Ramos (cell line): ENCODE data around the gene STAMBP.
"Not testable (repeated sequence)": the region's sequence is repeated elsewhere in the genome, so short reads cannot be mapped to it uniquely, and the experiment has no call there.

Experiments used
- in situ Hi-C: fragments of 300-500 bp; cut with MboI; formaldehyde crosslinking; loops from one replicate; pipeline ENCODE4 v1.14.3; 2022; ENCODE audit warnings: low sequenced_read_pairs; ENCODE audit not compliant: unreplicated experiment

Gene STAMBP

GRCh38 chr2:73828818-73829570, at the start of gene STAMBP:
Gene STAMBP (plus strand): TSS chr2:73828961. CDS start chr2:73830857, 1,896 bp downstream.
- in situ Hi-C loops, result loop anchor here (10.0 kb wide), 1 partner anchor 316 kb away; the partner anchor contains the start of gene BOLA3

DNA sequence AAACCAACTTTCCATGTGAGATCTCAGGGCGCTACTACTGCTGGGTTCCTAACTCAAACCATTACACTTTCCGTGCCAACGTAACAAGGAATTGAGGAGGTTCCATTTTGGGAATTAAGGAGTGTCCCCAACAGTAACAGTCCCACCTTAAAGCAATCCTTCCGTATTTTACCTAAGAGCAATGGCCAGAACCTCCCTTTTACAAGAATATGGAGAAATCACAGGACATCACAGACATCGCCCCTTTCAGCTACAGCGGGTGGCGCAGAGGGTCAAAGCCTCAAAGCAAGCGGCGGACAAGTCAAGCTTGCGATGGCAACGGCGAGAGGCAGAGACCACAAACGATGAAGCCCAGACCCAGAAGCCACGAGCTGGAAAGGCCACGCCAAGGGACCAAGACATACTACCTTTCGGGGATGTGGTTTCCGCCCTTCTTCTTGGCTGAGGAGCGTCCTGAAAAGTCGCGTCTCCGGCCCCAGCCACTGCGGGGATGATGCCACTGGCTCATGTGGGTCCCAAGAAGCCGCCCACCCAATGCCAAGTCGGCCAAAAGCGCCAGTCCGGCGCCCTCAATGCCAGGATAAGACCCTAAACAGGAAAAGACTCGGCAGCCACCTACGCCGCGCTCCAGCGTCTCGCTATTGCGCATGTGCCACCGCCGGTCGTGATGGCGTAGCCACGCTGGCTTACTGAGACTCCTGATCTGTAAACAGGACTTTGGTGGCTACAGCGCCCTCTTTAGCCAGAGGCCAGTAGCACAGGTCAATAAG, 49.1 kb upstream of the STAMBP start, which contains the start of gene DUSP11:
Gene DUSP11 (minus strand): TSS at position 637 of the 770 bp plus-strand sequence. CDS start 129 bp downstream, at position 508.
- in situ Hi-C loops, result no loop called here

- in situ Hi-C loops, result no loop called here
These were observed 48.6 kb upstream of the STAMBP start for GRCh38 chr2:73780237-73780582.

DNA sequence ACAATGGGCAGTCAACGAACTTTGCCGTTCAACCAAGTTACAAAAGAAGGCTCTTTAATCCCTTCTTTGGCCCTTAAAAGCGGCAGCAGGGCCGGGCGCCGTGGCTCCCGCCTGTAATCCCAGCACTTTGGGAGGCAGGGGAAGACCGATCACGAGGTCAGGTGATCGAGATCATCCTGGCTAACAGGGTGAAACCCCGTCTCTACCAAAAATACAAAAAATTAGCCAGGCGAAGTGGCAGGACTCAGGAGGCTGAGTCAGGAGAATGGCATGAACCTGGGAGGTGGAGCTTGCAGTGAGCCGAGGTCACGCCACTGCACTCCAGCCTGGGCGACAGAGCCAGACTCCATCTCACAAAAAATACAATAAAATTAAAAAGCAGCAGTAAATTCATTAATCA, 45.4 kb upstream of the STAMBP start:
- in situ Hi-C loops, result not testable (repeated sequence)

- in situ Hi-C loops, result not testable (repeated sequence)
These were observed 44.9 kb upstream of the STAMBP start, which contains the start of gene C2orf78 for GRCh38 chr2:73783883-73784282. Gene C2orf78 (plus strand): TSS chr2:73784183. CDS start chr2:73784310, 127 bp downstream.

DNA sequence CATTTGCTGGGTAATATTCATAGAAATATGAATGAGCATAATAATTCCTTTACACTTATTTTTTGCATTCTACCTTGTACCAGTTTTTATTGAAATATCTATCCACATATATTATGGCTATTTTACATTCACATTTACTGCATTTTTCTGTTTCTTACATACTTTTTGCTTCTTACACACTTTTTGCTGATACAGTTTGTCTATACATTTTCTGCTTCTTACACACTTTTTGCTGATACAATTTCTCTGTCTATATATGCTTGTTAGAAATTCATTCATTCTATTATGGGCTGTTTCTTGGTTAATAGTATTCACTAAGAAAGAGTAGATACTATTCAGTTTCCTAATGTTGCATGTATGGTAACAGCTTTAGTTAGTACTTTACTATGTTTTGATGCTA, 16.9 kb upstream of the STAMBP start:
- in situ Hi-C loops, result no loop called here

DNA sequence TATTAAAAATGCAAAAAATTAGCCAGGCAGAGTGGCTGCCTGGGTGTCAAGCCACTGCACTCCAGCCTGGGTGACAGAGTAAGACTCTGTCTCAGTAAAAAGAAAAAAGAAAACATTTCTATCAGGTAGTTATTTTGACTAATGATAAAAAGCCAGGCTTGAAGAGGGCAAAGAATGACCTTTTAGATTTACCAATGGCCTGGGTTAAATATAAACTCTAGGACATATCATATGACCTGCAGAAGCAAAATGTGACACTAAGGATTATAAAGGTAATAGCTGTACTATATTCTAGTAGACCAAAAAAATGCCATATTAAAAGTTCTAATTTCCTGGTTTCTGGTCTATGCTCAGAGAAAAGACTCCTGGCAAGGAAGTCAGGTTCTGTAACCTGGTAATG, 16.1 kb upstream of the STAMBP start:
- in situ Hi-C loops, result no loop called here

GRCh38 chr2:73818296-73818695, 10.5 kb upstream of the STAMBP start:
- in situ Hi-C loops, result no loop called here

- in situ Hi-C loops, result loop anchor here (10.0 kb wide), 1 partner anchor 324 kb away; the partner anchor contains the start of gene BOLA3
These were observed 7.5 kb upstream of the STAMBP start for GRCh38 chr2:73821227-73821626.

DNA sequence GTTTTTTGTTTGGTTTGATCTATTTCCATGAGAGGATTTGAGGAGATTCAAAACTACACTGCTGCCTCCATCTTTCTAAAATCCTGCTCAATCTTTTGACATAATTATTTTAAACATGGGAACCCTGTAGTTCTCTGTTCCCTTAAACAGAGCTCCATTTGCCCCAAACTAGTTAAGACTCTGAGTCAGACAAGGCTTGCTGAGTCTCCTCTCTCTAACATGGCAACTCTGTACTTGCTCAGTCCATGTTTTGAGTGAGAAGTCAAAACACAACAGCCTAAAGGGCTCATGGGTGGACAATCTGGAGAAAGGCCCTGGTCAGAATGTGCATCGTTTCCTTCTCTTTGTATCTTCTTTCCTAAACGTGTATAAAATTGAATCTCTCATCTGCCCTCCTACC, 7.1 kb upstream of the STAMBP start:
- in situ Hi-C loops, result loop anchor here (10.0 kb wide), 1 partner anchor 323 kb away; the partner anchor contains the start of gene BOLA3

DNA sequence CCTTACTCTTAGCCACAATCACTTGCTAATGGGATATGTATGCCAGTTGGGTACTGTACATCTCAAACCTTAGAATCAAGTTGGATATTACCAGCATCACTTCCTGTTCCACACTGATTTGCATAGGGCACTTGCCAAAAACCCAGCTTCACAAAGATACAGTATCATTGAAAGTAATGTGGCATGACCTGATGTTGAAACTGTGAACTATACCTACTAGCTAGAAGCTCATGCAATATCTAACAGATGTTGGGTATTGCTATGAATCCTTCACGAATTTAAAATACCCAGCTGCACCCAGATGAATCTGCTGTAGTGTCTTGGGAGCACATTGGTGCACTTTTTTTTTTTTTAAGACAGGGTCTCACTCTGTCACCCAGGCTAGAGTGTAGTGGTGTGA, 6.5 kb upstream of the STAMBP start:
- in situ Hi-C loops, result loop anchor here (10.0 kb wide), 1 partner anchor 323 kb away; the partner anchor contains the start of gene BOLA3

- in situ Hi-C loops, result loop anchor here (10.0 kb wide), 1 partner anchor 322 kb away; the partner anchor contains the start of gene BOLA3
These were observed 5.8 kb upstream of the STAMBP start for GRCh38 chr2:73822991-73823390.

DNA sequence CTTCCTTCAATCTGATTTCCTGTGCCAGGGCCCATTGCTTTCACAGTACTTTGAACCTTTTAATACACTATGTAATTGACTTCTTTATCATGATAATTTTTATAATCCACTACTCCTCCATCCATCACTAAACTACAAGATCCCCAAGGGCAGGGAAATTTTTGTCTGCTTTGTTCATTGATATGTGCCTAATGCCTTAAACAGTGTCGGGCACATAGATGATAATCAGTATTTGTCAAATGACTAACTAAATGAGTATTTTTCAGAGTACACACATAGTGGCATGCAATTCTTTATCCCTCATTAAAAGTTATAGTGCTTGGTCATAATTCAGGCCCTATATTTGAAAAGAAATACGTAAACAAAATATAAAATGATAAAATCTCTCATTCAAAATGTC, 5.3 kb upstream of the STAMBP start:
- in situ Hi-C loops, result loop anchor here (10.0 kb wide), 1 partner anchor 321 kb away; the partner anchor contains the start of gene BOLA3

- in situ Hi-C loops, result loop anchor here (10.0 kb wide), 1 partner anchor 321 kb away; the partner anchor contains the start of gene BOLA3
These were observed 4.7 kb upstream of the STAMBP start for GRCh38 chr2:73823916-73824523.

- in situ Hi-C loops, result loop anchor here (10.0 kb wide), 1 partner anchor 319 kb away; the partner anchor contains the start of gene BOLA3
These were observed 3.4 kb upstream of the STAMBP start for GRCh38 chr2:73825408-73825807.

DNA sequence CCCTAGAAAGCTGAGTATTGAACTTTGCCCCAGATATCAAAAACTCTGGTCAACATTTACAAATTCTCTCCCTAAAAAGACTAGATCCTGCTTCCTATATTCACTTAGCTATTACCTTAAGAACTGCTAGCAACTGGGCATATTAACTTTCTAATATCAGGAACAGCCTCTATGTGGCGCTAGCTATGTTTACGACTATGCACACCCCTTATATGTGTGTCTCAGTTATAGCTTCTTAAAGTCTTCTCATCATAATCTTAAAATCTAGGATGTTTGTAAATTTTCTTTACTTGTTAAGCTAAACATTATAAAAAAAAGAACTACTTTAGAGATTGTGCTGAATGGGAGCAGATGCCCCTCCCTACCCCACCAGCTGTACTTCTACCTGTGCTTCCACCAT, 1.7 kb upstream of the STAMBP start:
- in situ Hi-C loops, result loop anchor here (10.0 kb wide), 1 partner anchor 318 kb away; the partner anchor contains the start of gene BOLA3

DNA sequence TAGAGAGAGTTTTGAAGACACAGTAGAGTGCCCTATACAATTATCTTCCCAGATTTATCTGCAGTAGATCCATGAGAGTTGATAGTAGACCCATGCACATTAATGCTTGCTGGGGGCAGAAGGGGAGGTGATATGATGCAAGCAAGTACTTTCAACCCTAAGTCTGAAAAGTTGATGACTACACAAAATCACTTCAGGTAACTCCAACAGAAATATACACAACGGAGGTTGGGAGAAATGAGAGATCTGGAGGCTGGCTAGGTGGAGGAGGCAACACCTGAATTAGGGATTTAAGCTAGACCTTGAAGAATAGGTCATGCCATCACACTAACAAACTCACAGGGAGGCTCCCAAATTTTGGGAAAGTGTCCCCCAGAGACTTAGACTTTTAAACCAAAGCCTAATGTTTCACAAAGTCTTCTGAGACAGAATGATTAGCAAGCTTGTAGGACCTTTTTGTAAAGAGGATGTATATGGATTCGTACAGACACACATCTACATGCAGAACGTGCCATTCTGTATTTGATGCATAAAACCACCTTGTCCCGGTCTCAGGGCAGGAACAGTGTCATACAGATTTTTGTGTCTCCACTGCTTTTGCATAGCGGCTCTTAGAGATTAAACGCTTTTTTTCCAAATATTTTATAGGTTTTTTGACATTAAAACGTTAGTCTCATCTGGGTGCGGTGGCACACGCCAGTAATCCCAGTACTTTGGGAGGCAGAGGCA, 937 bp upstream of the STAMBP start:
- in situ Hi-C loops, result loop anchor here (10.0 kb wide), 1 partner anchor 317 kb away; the partner anchor contains the start of gene BOLA3

DNA sequence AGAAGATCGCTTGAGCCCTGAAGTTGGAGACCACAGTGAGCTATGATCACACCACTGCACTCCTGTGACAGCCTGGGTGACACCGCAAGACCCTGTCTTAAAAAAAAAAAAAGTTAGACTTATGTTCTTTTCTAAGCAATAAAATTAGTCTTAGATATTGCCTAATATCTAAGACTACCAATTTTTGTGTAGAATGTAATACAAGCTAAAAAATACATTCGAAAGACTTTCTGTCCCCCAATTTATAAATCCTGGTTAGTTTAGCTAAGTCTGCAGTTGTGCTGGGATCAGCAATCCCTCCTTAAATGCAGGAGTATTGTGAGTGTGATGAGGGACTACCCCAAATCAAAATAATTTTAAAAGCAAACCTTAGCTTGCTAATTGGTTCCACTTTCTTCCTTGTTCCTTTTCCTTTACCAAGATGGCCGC, 358 bp upstream of the STAMBP start:
- in situ Hi-C loops, result loop anchor here (10.0 kb wide), 1 partner anchor 316 kb away; the partner anchor contains the start of gene BOLA3

DNA sequence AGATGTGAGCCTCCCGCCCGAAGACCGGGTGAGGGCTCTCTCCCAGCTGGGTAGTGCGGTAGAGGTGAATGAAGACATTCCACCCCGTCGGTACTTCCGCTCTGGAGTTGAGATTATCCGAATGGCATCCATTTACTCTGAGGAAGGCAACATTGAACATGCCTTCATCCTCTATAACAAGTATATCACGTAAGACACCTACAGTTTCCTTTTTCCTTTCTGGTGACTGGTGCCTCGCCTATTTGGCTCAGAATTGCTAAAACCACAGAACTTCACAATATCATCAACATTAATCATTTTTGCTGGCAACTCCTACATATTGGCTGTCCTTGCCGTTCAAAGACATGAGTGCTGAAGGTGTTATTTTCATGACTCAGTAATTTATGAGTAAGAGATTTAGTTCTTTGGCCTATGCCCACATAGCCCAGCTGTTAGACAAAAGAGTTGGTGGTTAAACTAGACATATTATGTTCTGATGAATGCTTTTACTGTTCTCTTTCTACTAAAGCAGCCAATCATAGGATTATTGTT, 2.2 kb downstream of the STAMBP start:
- in situ Hi-C loops, result no loop called here
